HCT116 (cell line): ENCODE measurements around the gene CHAMP1. TPM values are rescaled to one million over a fixed set of nuclear protein-coding genes. Genes with fewer than 3 reads are reported as not detected.

Experiments used
- ATAC-seq: fragments of 200-7000 bp; cut with Tn5 transposase; 2 replicates; pipeline ENCODE4 v1.9.1; 2020; ENCODE audit warnings: mild to moderate bottlenecking, moderate library complexity
- BruUV-seq: library from RNA; stranded (reverse); fragments of 400-500 nt; replicated peaks from 2 replicates; lab custom pipeline; 2021; lab: Mats Ljungman, UMichigan
- CTCF ChIA-PET: fragments of 300-600 bp; sonication (Branson Sonifier 250); formaldehyde crosslinking; loops from one replicate; lab custom pipeline; 2021; ENCODE audit warnings: antibody characterized with exemption; lab: Charles Lee
- POLR2A ChIA-PET: fragments of 300-600, 350-600 bp; sonication (Branson Sonifier 250); formaldehyde crosslinking; loops from one replicate; lab custom pipeline; 2021; ENCODE audit warnings: antibody characterized with exemption; lab: Charles Lee
- RAD21 ChIA-PET, 2 experiments: fragments of 300-600 bp; sonication (Branson Sonifier 250); formaldehyde crosslinking; loops; one replicate each; lab custom pipeline; 2023; ENCODE audit warnings: low total read pairs in 2 of 2; ENCODE audit not compliant: uncharacterized antibody in 2 of 2, unreplicated experiment in 2 of 2, low non-redundant PET in 1 of 2; lab: Charles Lee
- DNase-seq: peaks from one replicate; pipeline ENCODE4 v3.0.0-alpha.2; 2010; ENCODE audit warnings: low read depth, low spot score
- H2AFZ ChIP-seq: fragments of 200-600 bp; shearing (Covaris generic), sonication (generic); 2 replicates; pipeline ENCODE4 v1.6.1; 2017; ENCODE audit warnings: low read depth, mixed run types, mixed read lengths, antibody characterized with exemption, low read length; ENCODE audit not compliant: poor library complexity, severe bottlenecking
- H3K27ac ChIP-seq: 2 replicates; pipeline ENCODE4 v1.5.1; 2012; ENCODE audit warnings: low read depth, low read length
- H3K27me3 ChIP-seq: fragments of 200-600 bp; sonication (generic); 2 replicates; pipeline ENCODE4 v1.6.1; 2016; ENCODE audit warnings: mixed run types, low read length, mixed read lengths; ENCODE audit not compliant: insufficient read depth
- H3K36me3 ChIP-seq, 2 experiments: fragments of 200-500 bp in 1 of 2; fragments of 200-600 bp in 1 of 2; sonication (Bioruptor generic) in 1 of 2; sonication (generic) in 1 of 2; 2 replicates each; pipeline versions ENCODE4 v1.5.1 to v1.6.1; 2014 to 2016; ENCODE audit warnings: low read length in 2 of 2, inconsistent platforms in 1 of 2, mixed read lengths in 1 of 2, mixed run types in 1 of 2; ENCODE audit not compliant: insufficient read depth in 2 of 2, control insufficient read depth in 1 of 2
- H3K4me1 ChIP-seq, 2 experiments: fragments of 200-600 bp in 1 of 2; sonication (generic) in 1 of 2; 2 replicates each; pipeline versions ENCODE4 v1.5.1 to v1.6.1; 2012 to 2017; ENCODE audit warnings: low read length in 2 of 2, inconsistent platforms in 1 of 2, mild to moderate bottlenecking in 1 of 2, mixed read lengths in 1 of 2, mixed run types in 1 of 2, moderate library complexity in 1 of 2; ENCODE audit not compliant: insufficient read depth in 2 of 2, control insufficient read depth in 1 of 2
- H3K4me2 ChIP-seq: fragments of 200-600 bp; sonication (generic); 2 replicates; pipeline ENCODE4 v1.6.1; 2017; ENCODE audit warnings: mixed run types, low read length, mixed read lengths
- H3K4me3 ChIP-seq, 2 experiments: fragments of 200-600 bp in 1 of 2; sonication (generic) in 1 of 2; replicated peaks in 1 of 2; 2 replicates each; pipeline ENCODE4 v1.5.1; 2011 to 2016; ENCODE audit warnings: low read length in 2 of 2, control low read depth in 1 of 2, low read depth in 1 of 2, mild to moderate bottlenecking in 1 of 2, mixed read lengths in 1 of 2, mixed run types in 1 of 2
- H3K79me2 ChIP-seq: fragments of 200-600 bp; sonication (generic); 2 replicates; pipeline ENCODE4 v1.6.1; 2017; ENCODE audit warnings: mild to moderate bottlenecking, mixed run types, low read length, moderate library complexity, mixed read lengths; ENCODE audit not compliant: insufficient read depth
- H3K9ac ChIP-seq: fragments of 200-600 bp; sonication (generic); 2 replicates; pipeline ENCODE4 v1.6.1; 2016; ENCODE audit warnings: low read length, mixed read lengths
- H3K9me2 ChIP-seq: fragments of 200-600 bp; sonication (generic), shearing (Covaris generic); 2 replicates; pipeline ENCODE4 v1.6.1; 2017; ENCODE audit warnings: mixed run types, mild to moderate bottlenecking, moderate library complexity; ENCODE audit not compliant: insufficient read depth
- H3K9me3 ChIP-seq, 2 experiments: fragments of 200-500 bp in 1 of 2; fragments of 200-600 bp in 1 of 2; sonication (Bioruptor generic) in 1 of 2; sonication (generic) in 1 of 2; 2 replicates each; pipeline ENCODE4 v1.6.1; 2014 to 2017; ENCODE audit warnings: low read length in 2 of 2, mixed read lengths in 2 of 2, inconsistent platforms in 1 of 2, low read depth in 1 of 2, mild to moderate bottlenecking in 1 of 2, mixed run types in 1 of 2, moderate library complexity in 1 of 2; ENCODE audit not compliant: control insufficient read depth in 1 of 2, insufficient read depth in 1 of 2
- H4K20me1 ChIP-seq: fragments of 200-600 bp; sonication (generic), shearing (Covaris generic); 2 replicates; pipeline ENCODE4 v1.6.1; 2017; ENCODE audit warnings: mixed run types, mild to moderate bottlenecking, moderate library complexity; ENCODE audit not compliant: insufficient read depth
- CBX3 ChIP-seq: IDR thresholded peaks from 2 replicates; pipeline ENCODE4 v1.6.1; 2012; ENCODE audit warnings: low read depth
- CEBPB ChIP-seq: IDR thresholded peaks from 2 replicates; pipeline ENCODE4 v1.6.1; 2012; ENCODE audit warnings: low read depth
- POLR2A ChIP-seq: IDR thresholded peaks from 2 replicates; pipeline ENCODE4 v1.7.0; 2011; ENCODE audit warnings: borderline replicate concordance; ENCODE audit not compliant: insufficient read depth, insufficient read length; ENCODE audit errors: extremely low read depth
- RAD21 ChIP-seq: IDR thresholded peaks from 2 replicates; pipeline ENCODE4 v1.6.1; 2012; ENCODE audit warnings: low read depth, mild to moderate bottlenecking
- SP1 ChIP-seq: IDR thresholded peaks from 2 replicates; pipeline ENCODE4 v1.6.1; 2012; ENCODE audit warnings: low read depth
- ZFX ChIP-seq: fragments of 450-650 bp; IDR thresholded peaks from 2 replicates; pipeline ENCODE4 v1.6.1; 2017
- ZNF274 ChIP-seq: fragments of 200-500 bp; sonication (Bioruptor generic); IDR thresholded peaks from 2 replicates; pipeline ENCODE4 v1.6.1; 2014; ENCODE audit warnings: mild to moderate bottlenecking, low read depth, low read length, inconsistent platforms
- intact Hi-C: fragments of 100-400 bp; cut with micrococcal nuclease; formaldehyde crosslinking; loops from 2 replicates; pipeline ENCODE4 v1.10.0; 2022
- total RNA-seq: library from RNA; stranded (reverse); gene quantifications from one replicate; pipeline ENCODE4 v1.2.1, GENCODE V29; 2021; ENCODE audit not compliant: unreplicated experiment
- TF ChIP-seq, protein P1 (sequence below): IDR thresholded peaks from 2 replicates; pipeline ENCODE4 v1.6.1; 2012
- TF ChIP-seq, protein P2 (sequence below): IDR thresholded peaks from 2 replicates; pipeline ENCODE4 v1.6.1; 2011; ENCODE audit warnings: mild to moderate bottlenecking, low read length, moderate library complexity; ENCODE audit not compliant: insufficient replicate concordance; ENCODE audit errors: extremely low read depth
- TF ChIP-seq, protein P3 (sequence below): IDR thresholded peaks from 2 replicates; pipeline ENCODE4 v1.6.1; 2012

Gene CHAMP1
- total RNA-seq, 1 experiment from 2014 or later: 31.5 TPM

DNA sequence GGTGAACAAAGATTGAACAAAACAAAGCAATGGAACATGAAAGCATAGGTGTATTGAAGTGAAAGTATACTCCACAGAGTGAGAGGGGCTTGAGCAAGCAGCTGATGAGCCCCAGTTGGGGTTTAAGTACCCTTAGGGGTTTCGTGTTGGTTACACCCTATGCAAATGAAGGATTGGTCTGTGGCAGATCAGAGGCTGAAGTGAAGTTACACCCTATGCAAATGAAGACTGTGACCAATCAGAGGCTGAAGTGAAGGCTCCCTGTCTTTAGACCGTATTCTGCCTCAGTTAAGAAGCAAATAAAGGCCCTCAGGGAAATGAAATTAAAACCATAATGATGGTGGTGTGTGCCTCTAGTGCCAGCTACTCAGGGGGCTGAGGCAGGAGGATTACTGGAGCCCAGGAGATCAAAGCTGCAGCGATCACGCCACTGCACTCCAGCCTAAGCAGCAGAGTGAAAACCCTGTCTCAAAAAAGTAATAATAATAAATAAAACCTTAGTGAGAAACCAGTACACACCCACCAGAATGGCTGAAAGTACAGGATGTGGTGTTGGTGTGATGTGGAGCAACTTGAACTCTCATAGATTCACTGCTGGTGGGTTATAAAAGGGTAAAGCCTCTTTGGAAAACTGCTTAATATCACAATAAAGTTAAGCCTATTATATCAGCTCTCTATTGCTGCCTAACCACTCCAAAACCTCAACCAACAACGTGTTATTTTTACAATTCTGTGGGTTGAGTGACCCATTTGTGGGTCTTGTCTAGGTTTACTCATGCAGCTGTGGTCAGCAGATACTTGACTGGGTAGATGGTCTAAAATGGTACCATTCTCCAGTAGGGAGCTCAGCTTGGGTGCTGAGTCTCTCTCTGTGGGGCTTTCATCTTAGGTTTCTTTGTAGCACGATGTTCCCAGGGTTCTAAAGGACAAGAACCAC lies 45.7 kb upstream of the CHAMP1 start:
- Histone ChIP-seq H3K4me2 (no peak overlapping the region), H3K27me3 (no peaks in the 10 kb centered on the region), H3K4me3 (no peak overlapping the region), H3K27ac (no peak overlapping the region), H3K9me2 (no peaks in the 10 kb centered on the region), H2AFZ (no peak overlapping the region), H3K36me3 (peaks cover 45 to 65% of the 10 kb centered on the region in 2 experiments), H3K9ac (no peak overlapping the region), H3K79me2 (no peaks in the 10 kb centered on the region), H3K4me1 (no peaks in the 10 kb centered on the region), H3K9me3 (no peaks in the 10 kb centered on the region), H4K20me1 (no peaks in the 10 kb centered on the region)
- ATAC-seq: no peak
- POLR2A ChIA-PET: no interaction called here
- RAD21 ChIA-PET: no interaction called here
- intact Hi-C loops: no loop called here
- BruUV-seq: no TSS peak
- no peak for DNase-seq
- TF ChIP-seq, protein P1, sequence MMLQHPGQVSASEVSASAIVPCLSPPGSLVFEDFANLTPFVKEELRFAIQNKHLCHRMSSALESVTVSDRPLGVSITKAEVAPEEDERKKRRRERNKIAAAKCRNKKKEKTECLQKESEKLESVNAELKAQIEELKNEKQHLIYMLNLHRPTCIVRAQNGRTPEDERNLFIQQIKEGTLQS: no peak
- TF ChIP-seq CBX3: no peak
- no peak for TF ChIP-seq ZFX
- no peak for TF ChIP-seq RAD21
- TF ChIP-seq, protein P2, sequence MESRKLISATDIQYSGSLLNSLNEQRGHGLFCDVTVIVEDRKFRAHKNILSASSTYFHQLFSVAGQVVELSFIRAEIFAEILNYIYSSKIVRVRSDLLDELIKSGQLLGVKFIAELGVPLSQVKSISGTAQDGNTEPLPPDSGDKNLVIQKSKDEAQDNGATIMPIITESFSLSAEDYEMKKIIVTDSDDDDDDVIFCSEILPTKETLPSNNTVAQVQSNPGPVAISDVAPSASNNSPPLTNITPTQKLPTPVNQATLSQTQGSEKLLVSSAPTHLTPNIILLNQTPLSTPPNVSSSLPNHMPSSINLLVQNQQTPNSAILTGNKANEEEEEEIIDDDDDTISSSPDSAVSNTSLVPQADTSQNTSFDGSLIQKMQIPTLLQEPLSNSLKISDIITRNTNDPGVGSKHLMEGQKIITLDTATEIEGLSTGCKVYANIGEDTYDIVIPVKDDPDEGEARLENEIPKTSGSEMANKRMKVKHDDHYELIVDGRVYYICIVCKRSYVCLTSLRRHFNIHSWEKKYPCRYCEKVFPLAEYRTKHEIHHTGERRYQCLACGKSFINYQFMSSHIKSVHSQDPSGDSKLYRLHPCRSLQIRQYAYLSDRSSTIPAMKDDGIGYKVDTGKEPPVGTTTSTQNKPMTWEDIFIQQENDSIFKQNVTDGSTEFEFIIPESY: no peak
- TF ChIP-seq, protein P3, sequence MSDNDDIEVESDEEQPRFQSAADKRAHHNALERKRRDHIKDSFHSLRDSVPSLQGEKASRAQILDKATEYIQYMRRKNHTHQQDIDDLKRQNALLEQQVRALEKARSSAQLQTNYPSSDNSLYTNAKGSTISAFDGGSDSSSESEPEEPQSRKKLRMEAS: no peak
- no peak for TF ChIP-seq CEBPB
- no peak for TF ChIP-seq ZNF274
- TF ChIP-seq POLR2A: no peak
- TF ChIP-seq SP1: no peak
- CTCF ChIA-PET: interaction anchor here (0.5 kb wide), 1 partner anchor 315 kb away, joined by 4 read pairs; no protein-coding TSS in a partner anchor
